Measurements from ENCODE around the gene EFCAB8. TPM values are rescaled to one million over a fixed set of nuclear protein-coding genes. Genes with fewer than 3 reads are reported as not detected.

The EFCAB8 gene
- total RNA-seq, 1 experiment from 2014 or later, result 0.09 TPM

DNA sequence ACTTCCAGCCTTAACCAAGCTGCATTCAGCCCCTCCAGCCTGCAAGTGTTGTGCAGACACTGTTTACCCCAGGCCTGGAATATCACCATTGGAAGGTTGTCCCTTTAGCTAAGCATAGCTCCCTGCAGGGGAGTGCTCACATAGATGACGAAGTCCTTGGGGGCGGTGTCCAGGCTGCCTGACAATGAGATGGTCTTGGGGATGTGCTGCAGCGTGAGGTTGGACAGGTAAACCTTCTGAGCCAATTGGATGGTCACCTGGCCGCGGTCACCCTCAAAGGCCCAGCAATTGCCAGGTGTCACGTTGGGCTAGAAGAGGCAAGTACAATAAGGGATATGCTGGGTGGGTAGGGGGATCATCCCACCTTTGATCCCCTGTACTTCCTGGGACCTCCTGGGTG, 126.9 kb downstream of the EFCAB8 start:
- peaks cover 5 to 6% of the 10 kb centered on the region in 2 experiments; a peak in 1 of 4 replicates for H3K4me1 Mint-ChIP-seq
- Histone ChIP-seq H3K79me2 (ENCODE audit: insufficient read depth, low read length) (no peaks in the 10 kb centered on the region), H3K14ac (ENCODE audit: insufficient read depth, low read length) (no peak overlapping the region), H3K27me3 (ENCODE audit: insufficient read depth, low read length) (no peaks in the 10 kb centered on the region), H4K91ac (ENCODE audit: insufficient read length, low read depth, low read length) (no peak overlapping the region), H3K27ac (ENCODE audit: insufficient read length, low read depth, low read length) (no peak overlapping the region), H2BK12ac (ENCODE audit: insufficient read length, low read depth, low read length) (no peak overlapping the region), H2BK120ac (ENCODE audit: low read depth, low read length, poor library complexity, severe bottlenecking) (no peak overlapping the region), H3K56ac (ENCODE audit: insufficient read length, low read depth, low read length) (no peak overlapping the region), H3K18ac (ENCODE audit: insufficient read length, low read depth, low read length) (no peak overlapping the region), H3K79me1 (ENCODE audit: insufficient read depth, low read depth, low read length, poor library complexity, severe bottlenecking) (no peaks in the 10 kb centered on the region), H4K5ac (ENCODE audit: insufficient read length, low read depth, low read length) (no peak overlapping the region), H3K23ac (ENCODE audit: insufficient read length, low read depth, low read length) (no peak overlapping the region), H2BK5ac (ENCODE audit: insufficient read length, low read length) (no peak overlapping the region), H3K4me1 (ENCODE audit: insufficient read depth, low read length) (no peaks in the 10 kb centered on the region), H2AK5ac (ENCODE audit: insufficient read length, low read length) (no peak overlapping the region), H2AFZ (ENCODE audit: low read length) (no peak overlapping the region), H3K4me2 (ENCODE audit: insufficient read depth, insufficient read length, low read length) (no peak overlapping the region), H4K8ac (replicated peaks; ENCODE audit: insufficient read length, low read depth, low read length) (no peak overlapping the region), H2BK15ac (ENCODE audit: low read depth, low read length) (no peak overlapping the region), H2BK20ac (ENCODE audit: low read depth, low read length, poor library complexity, severe bottlenecking) (no peak overlapping the region), H3K9ac (ENCODE audit: extremely low read depth, insufficient read length, low read length) (no peak overlapping the region), H3K4ac (ENCODE audit: low read depth, low read length) (no peak overlapping the region), H4K20me1 (ENCODE audit: control insufficient read depth, insufficient read depth, insufficient read length) (no peaks in the 10 kb centered on the region), H3K23me2 (ENCODE audit: insufficient read length, low read depth, low read length, poor library complexity, severe bottlenecking) (no peaks in the 10 kb centered on the region), H3T11ph (ENCODE audit: low read length) (no peak overlapping the region), H3K9me3 (ENCODE audit: control insufficient read depth, low read depth, low read length) (no peaks in the 10 kb centered on the region)
- TF ChIP-seq, protein P1, sequence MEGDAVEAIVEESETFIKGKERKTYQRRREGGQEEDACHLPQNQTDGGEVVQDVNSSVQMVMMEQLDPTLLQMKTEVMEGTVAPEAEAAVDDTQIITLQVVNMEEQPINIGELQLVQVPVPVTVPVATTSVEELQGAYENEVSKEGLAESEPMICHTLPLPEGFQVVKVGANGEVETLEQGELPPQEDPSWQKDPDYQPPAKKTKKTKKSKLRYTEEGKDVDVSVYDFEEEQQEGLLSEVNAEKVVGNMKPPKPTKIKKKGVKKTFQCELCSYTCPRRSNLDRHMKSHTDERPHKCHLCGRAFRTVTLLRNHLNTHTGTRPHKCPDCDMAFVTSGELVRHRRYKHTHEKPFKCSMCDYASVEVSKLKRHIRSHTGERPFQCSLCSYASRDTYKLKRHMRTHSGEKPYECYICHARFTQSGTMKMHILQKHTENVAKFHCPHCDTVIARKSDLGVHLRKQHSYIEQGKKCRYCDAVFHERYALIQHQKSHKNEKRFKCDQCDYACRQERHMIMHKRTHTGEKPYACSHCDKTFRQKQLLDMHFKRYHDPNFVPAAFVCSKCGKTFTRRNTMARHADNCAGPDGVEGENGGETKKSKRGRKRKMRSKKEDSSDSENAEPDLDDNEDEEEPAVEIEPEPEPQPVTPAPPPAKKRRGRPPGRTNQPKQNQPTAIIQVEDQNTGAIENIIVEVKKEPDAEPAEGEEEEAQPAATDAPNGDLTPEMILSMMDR (conservative IDR thresholded peaks at IDR 0.05), result no peak
- no peak overlapping the region for H3K27ac Mint-ChIP-seq
- H3K36me3 Mint-ChIP-seq (ENCODE audit: insufficient read depth in 1 of 3, low read depth in 3 of 3), result no peaks in the 10 kb centered on the region
- WGBS (ENCODE audit: extremely low coverage, insufficient read length, low lambda C conversion rate), result no CpG with 5 or more reads among the region's 6 CpGs
- H3K9me3 Mint-ChIP-seq, result no peaks in the 10 kb centered on the region
- peaks cover 2% of the 10 kb centered on the region for H3K27me3 Mint-ChIP-seq (ENCODE audit: low read depth)
- H3K4me3 Mint-ChIP-seq, result no peak overlapping the region
- no peak for DNase-seq

Measured in H9 (cell line).